ENCODE results near the gene GRPR.
"Not testable (repeated sequence)": the region's sequence is repeated elsewhere in the genome, so short reads cannot be mapped to it uniquely, and the experiment has no call there.

GRPR gene

DNA sequence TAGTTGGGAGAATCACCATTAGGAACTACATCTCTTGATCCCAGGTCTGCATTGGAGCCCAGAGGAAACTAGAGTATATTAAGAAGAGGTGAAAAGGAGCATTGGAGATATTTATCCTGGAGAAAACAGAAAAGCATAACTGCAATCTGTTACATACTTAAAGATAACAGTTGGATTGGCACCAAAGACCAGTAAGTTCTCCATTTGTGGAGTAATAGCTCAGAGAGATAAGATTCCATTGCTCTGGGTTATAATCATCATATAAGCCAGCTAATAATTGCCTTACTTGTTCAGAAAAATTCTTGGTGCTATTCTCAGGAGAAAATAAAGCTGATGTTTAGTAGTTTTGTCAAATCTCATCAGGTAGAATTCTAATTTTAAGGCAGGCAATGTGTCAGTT lies 20.6 kb downstream of the GRPR start:
- TF ChIP-seq, protein P1, sequence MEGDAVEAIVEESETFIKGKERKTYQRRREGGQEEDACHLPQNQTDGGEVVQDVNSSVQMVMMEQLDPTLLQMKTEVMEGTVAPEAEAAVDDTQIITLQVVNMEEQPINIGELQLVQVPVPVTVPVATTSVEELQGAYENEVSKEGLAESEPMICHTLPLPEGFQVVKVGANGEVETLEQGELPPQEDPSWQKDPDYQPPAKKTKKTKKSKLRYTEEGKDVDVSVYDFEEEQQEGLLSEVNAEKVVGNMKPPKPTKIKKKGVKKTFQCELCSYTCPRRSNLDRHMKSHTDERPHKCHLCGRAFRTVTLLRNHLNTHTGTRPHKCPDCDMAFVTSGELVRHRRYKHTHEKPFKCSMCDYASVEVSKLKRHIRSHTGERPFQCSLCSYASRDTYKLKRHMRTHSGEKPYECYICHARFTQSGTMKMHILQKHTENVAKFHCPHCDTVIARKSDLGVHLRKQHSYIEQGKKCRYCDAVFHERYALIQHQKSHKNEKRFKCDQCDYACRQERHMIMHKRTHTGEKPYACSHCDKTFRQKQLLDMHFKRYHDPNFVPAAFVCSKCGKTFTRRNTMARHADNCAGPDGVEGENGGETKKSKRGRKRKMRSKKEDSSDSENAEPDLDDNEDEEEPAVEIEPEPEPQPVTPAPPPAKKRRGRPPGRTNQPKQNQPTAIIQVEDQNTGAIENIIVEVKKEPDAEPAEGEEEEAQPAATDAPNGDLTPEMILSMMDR (IDR thresholded peaks at IDR 0.05; ENCODE audit: low read depth, low read length) = no peak
- DNase-seq (ENCODE audit: extremely low read depth, low read depth) = no peak

DNA sequence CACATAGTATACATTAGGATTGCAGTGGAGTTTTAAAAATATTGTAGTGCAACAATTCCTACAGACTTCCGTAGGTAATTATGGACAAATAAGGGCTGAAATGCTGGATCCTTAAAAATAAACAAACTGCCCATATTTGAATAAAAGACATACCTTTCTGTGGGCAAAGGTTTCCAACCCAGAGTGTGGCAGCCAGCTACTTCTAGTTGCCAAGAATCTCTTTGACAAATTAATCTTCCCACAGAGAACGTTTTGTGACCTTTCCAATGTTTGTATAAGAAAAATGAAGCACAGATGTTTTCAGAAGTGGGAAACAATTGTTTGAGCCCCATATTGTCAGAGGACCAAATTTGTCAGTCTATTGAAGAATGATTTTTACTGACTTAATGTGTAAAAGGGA lies 21.1 kb downstream of the GRPR start:
- TF ChIP-seq, protein P1 (IDR thresholded peaks at IDR 0.05; ENCODE audit: low read depth, low read length) = no peak
- no peak for DNase-seq (ENCODE audit: extremely low read depth, low read depth)

DNA sequence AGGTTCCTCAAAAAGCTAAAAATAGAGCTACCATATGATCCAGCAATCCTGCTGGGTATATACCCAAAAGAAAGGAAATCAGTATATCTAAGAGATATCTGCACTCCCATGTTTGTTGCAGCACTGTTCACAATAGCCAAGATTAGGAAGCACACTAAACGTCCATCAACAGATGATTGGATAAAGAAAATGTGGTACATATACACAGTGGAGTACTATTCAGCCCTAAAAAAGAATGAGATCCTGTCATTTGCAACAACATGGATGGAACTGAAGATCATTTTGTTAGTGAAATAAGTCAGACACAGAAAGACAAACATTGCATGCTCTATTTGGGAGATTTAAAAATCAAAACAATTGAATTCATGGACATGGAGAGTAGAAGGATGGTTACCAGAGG lies 21.7 kb downstream of the GRPR start:
- not testable (repeated sequence) for DNase-seq (ENCODE audit: extremely low read depth, low read depth)

DNA sequence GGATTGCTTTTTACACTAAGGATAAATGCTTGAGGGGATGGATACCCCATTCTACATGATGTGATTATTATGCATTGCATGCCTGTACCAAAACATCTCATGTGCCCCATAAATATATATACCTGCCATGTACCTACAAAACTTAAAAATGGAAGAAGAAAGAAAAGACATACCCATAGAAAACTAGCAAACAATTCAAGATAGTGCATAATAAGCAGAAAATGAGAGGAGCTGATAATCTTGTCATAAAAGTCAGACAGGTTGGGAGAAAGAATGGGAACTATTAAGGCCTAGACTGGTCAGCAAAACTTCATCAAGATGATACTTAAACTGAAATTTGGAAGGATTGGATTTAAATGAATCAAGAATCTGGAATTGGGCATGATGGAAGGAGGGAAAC lies 22.3 kb downstream of the GRPR start:
- TF ChIP-seq, protein P1 (IDR thresholded peaks at IDR 0.05; ENCODE audit: low read depth, low read length) = no peak

DNA sequence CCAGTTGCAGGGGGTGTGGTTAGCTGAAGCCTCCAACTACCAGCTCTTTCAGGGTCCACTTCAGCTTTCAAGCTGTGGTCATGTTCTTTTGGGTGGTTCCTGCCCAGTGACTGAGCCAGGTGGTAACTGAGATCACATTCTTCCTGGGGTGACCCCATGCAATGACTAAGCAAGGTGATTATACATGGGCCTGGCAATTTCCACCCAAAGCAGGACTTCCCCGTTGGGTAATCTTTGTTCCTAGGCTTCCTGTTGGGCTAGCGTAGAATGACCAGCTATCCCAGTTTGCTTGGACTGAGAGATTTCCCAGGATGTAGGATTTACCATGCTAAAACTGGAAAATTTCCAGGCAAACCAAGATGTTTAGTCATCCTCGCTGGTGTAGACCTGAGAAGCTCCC lies 25.5 kb downstream of the GRPR start:
- TF ChIP-seq, protein P1 (IDR thresholded peaks at IDR 0.05; ENCODE audit: low read depth, low read length) = no peak
- no peak for DNase-seq (ENCODE audit: extremely low read depth, low read depth)

More for the DNA sequence above, 22.3 kb downstream of the GRPR start:
- no peak for DNase-seq (ENCODE audit: extremely low read depth, low read depth)

DNA sequence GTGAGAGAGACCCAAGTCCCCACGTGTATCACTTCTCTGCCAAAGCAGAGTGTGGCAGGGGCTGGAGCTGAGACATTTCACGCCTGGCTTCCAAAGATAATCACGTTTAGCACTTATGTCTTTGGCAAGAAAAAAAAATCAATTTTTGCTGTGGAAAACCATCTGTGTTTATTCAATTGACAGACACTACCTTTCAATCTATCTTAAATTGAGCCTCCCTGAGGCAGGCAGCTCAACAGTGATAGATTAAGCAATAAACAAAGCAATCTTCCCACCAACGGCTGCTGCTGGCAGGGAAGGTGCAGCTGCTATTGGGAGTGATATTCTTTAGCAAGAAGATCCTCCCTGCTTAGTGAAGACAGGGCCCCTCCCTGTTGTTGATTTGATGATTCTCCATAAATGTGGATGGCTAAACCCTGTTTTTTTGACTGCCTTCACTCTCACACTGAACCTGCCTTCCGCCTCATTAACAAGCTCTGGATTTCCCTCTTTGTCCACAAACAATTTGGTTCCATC lies 32.3 kb downstream of the GRPR start:
- no peak for DNase-seq (ENCODE audit: extremely low read depth, low read depth)
- TF ChIP-seq, protein P1 (IDR thresholded peaks at IDR 0.05; ENCODE audit: low read depth, low read length) = no peak

DNA sequence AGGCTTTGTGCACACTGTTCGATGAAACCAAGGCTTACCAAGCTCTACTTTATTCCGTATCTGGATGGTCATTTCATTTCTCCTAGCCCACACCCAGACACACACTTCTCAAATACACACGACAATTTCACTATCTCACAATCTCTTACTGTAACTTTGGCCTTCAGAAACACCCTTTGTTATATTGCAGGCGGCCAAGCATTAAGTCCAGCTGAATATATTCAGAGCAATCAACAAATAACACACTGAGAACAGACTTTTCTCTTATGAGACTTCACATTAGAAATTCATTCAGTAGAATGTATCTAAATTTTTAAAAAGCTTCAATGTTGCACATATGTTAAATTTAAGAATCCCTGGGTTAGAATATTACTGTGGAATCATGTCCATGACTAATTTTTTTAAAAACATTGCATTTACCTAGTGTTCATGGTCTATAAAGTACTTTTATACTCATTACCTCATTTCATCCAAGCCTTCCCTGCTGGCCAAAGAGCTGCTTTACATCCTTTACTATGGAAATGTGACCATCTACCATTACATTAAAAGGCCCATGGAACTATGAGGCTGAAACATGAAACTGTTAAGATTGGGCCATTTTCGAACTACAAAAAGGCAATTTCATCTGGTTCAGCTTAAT lies 33.4 kb downstream of the GRPR start:
- DNase-seq (ENCODE audit: extremely low read depth, low read depth) = no peak
- TF ChIP-seq, protein P1 (IDR thresholded peaks at IDR 0.05; ENCODE audit: low read depth, low read length) = no peak

DNA sequence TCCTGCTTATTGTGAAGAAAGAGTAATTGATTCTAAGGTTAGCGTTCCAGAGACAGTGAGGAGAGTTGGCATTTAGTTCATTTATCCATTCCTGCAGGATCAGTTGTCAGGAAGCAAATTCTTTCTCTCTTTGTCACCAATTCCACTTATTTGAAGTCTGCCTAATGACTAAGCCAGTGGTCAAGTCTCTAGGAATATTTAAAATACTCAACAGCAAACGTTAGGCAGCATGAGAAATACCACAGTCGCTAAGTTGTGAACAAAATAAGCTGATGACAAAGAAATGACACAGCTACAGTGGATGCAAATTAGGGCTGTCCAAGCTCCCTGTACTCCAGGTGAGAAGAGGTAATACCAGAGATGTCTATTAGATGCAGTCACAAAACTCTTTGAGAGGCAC lies 37.4 kb downstream of the GRPR start:
- TF ChIP-seq, protein P1 (IDR thresholded peaks at IDR 0.05; ENCODE audit: low read depth, low read length) = no peak
- no peak for DNase-seq (ENCODE audit: extremely low read depth, low read depth)

DNA sequence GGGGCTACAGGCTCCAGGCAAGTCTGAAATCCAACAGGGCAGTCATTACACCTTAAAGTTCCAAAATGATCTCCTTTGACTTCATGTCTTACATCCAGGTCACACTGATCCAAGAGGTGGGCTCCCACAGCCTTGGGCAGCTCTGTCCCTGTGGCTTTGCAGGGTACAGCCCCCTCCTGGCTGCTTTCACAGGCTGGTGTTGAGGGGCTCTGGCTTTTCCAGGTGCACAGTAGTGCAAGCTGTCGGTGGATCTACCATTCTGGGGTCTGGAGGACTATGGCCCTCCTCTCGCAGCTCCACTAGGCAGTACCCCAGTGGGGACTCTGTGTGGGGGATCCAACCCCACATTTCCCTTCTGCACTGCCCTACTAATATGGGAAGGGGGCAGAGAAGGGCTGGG lies 37.8 kb downstream of the GRPR start:
- not testable (repeated sequence) for DNase-seq (ENCODE audit: extremely low read depth, low read depth)
